ENCODE measurements around the gene METTL21C. TPM values are rescaled to one million over a fixed set of nuclear protein-coding genes. Genes with fewer than 3 reads are reported as not detected.

Gene METTL21C
- total and polyA plus RNA-seq, 9 donors: 0.08 to 0.35 TPM; not detected in 7

DNA sequence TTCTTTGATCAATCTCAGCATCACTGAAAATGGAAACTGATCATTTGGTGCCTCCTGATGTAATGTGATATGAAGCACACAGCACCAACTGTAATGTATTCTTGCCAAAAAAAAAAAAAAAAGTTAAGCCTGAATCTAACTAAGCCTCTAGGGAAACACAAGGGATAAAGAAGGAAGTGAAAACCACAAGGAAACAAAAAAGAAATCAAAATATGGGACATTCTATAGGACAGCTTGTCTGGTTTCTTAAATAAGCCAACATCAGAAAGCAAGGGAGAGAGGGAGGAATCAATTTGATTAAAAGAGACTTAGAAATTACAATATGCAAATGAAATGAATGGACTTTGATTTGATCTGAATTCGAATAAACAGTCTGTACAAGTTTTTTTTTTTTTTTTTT, 20.6 kb upstream of the METTL21C start:
- Histone ChIP-seq H3K4me3 (no peak overlapping the region), H3K27me3 (no peaks in the 10 kb centered on the region), H3K4me1 (ENCODE audit: insufficient read depth) (no peaks in the 10 kb centered on the region), H3K9me3 (no peaks in the 10 kb centered on the region), H3K27ac (no peak overlapping the region), H3K36me3 (no peaks in the 10 kb centered on the region)
- TF ChIP-seq POLR2A (IDR thresholded peaks at IDR 0.05): no peak
- no peak for TF ChIP-seq EP300 (IDR thresholded peaks at IDR 0.05)
- TF ChIP-seq, protein P1, sequence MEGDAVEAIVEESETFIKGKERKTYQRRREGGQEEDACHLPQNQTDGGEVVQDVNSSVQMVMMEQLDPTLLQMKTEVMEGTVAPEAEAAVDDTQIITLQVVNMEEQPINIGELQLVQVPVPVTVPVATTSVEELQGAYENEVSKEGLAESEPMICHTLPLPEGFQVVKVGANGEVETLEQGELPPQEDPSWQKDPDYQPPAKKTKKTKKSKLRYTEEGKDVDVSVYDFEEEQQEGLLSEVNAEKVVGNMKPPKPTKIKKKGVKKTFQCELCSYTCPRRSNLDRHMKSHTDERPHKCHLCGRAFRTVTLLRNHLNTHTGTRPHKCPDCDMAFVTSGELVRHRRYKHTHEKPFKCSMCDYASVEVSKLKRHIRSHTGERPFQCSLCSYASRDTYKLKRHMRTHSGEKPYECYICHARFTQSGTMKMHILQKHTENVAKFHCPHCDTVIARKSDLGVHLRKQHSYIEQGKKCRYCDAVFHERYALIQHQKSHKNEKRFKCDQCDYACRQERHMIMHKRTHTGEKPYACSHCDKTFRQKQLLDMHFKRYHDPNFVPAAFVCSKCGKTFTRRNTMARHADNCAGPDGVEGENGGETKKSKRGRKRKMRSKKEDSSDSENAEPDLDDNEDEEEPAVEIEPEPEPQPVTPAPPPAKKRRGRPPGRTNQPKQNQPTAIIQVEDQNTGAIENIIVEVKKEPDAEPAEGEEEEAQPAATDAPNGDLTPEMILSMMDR (IDR thresholded peaks at IDR 0.05): no peak
- 57 to 68% (median 66%) methylated on average over 1 of the region's 1 CpG for WGBS, 3 donors
- no peak for DNase-seq
- intact Hi-C loops (cut with DNase I): no loop called here

DNA sequence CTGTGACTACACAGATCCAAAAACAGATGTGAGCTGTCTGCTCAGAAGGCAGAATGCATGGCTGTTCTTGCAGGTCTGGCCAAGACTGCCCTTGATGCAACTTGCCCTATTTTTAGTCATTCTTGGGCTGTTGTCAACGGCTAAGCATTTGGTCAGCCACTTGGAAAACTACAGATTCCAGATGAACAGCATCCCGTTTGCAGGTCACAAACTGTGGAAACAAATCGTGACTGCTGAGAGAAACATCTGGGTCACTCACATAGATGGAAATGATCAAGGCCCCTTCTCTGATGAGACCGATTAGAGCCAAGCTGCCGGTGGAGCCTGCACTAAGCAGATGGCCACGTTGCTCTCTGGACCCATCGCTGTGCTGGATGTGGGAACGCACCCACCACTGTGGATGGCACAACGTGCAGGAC, 15.4 kb upstream of the METTL21C start:
- H3K36me3 ChIP-seq: no peaks in the 10 kb centered on the region
- no peak for DNase-seq
- H3K4me3 ChIP-seq: no peak overlapping the region
- no peaks in the 10 kb centered on the region for H3K9me3 ChIP-seq
- H3K27me3 ChIP-seq: no peaks in the 10 kb centered on the region
- intact Hi-C loops (cut with DNase I): no loop called here
- TF ChIP-seq, protein P1 (IDR thresholded peaks at IDR 0.05): no peak
- no peak for TF ChIP-seq POLR2A (IDR thresholded peaks at IDR 0.05)
- TF ChIP-seq EP300 (IDR thresholded peaks at IDR 0.05): no peak
- WGBS, 3 donors: 79 to 86% (median 86%) methylated on average over 9 of the region's 9 CpGs
- H3K27ac ChIP-seq: no peak overlapping the region
- no peaks in the 10 kb centered on the region for H3K4me1 ChIP-seq (ENCODE audit: insufficient read depth)

DNA sequence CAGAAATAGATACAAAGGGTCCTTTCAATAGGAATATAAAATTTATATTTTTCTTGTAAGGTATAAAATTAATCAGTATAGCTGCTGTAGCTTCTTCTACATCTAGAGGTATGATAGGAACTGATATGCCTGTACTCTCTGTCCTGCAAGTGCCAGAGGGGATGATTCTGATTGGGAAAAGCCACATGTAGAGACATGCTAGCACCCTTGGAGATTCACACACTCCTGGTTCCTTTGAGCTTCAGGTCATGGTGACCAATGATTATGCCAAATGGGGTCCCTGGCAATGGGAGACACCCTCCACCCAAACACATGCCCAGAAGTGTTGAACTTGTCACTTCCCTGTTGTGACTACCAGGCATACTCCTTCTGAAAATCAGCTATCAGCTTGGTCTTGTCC, 14.7 kb upstream of the METTL21C start:
- Histone ChIP-seq H3K27ac (no peak overlapping the region), H3K27me3 (no peaks in the 10 kb centered on the region), H3K9me3 (no peaks in the 10 kb centered on the region), H3K4me1 (ENCODE audit: insufficient read depth) (no peaks in the 10 kb centered on the region), H3K36me3 (no peaks in the 10 kb centered on the region), H3K4me3 (no peak overlapping the region)
- TF ChIP-seq EP300 (IDR thresholded peaks at IDR 0.05) (no peak), POLR2A (IDR thresholded peaks at IDR 0.05) (no peak)
- TF ChIP-seq, protein P1 (IDR thresholded peaks at IDR 0.05): no peak
- no peak for DNase-seq
- intact Hi-C loops (cut with DNase I): no loop called here

DNA sequence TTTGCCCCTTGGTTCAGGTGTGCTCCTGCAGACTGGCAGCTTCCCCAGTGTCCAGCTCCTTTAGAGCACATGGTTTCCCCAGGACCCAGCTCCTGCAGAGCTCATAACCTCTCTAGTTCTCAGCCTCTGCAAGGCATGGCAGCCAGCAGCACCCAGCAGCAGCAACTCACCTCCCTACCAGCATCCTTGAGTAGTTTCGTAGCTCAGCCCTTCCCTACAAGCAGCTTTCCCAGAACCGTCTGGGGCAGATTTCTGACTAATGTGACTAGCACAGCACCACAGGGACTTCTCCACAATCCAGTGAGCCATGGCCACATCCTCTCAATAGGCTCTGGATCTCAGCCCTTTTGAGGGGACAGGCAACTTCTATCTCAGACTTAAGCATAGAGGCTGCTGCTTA, 14.1 kb upstream of the METTL21C start:
- Histone ChIP-seq H3K27ac (no peak overlapping the region), H3K9me3 (no peaks in the 10 kb centered on the region), H3K27me3 (no peaks in the 10 kb centered on the region), H3K4me1 (ENCODE audit: insufficient read depth) (no peaks in the 10 kb centered on the region), H3K36me3 (no peaks in the 10 kb centered on the region), H3K4me3 (no peak overlapping the region)
- intact Hi-C loops (cut with DNase I): no loop called here
- DNase-seq: no peak
- WGBS, 3 donors: 87 to 93% (median 90%) methylated on average over 2 of the region's 2 CpGs
- no peak for TF ChIP-seq EP300 (IDR thresholded peaks at IDR 0.05)
- TF ChIP-seq, protein P1 (IDR thresholded peaks at IDR 0.05): no peak
- no peak for TF ChIP-seq POLR2A (IDR thresholded peaks at IDR 0.05)

DNA sequence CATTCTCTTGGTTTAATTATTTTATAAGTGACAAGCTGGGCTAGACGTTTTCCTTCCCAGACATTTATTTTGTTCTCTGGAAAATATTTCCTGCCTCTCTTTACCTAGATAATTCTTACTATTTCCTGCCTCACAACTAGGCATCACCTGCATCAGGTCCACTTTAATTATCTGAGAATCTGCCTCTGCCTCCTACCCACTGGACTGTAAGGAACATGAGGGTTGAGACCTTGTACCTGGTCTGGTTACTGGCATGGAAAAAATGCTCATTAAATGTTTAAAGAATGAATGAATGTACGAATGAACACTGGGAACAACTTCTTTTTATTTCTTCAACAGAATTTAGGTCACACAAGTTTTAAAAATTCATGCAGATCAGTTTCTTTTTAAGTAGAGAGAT, 13.4 kb upstream of the METTL21C start:
- 24 to 36% (median 30%) methylated on average over 2 of the region's 2 CpGs for WGBS, 3 donors
- intact Hi-C loops (cut with DNase I): no loop called here
- H3K27me3 ChIP-seq: no peaks in the 10 kb centered on the region
- TF ChIP-seq, protein P1 (IDR thresholded peaks at IDR 0.05): no peak
- TF ChIP-seq EP300 (IDR thresholded peaks at IDR 0.05) (no peak), POLR2A (IDR thresholded peaks at IDR 0.05) (no peak)
- H3K27ac ChIP-seq: no peak overlapping the region
- no peak for DNase-seq
- no peak overlapping the region for H3K4me3 ChIP-seq
- no peaks in the 10 kb centered on the region for H3K36me3 ChIP-seq
- no peaks in the 10 kb centered on the region for H3K4me1 ChIP-seq (ENCODE audit: insufficient read depth)
- no peaks in the 10 kb centered on the region for H3K9me3 ChIP-seq
